ENCODE measurements around the gene FOLR1. TPM values are rescaled to one million over a fixed set of nuclear protein-coding genes. Genes with fewer than 3 reads are reported as not detected.
"Not testable (repeated sequence)": the region's sequence is repeated elsewhere in the genome, so short reads cannot be mapped to it uniquely, and the experiment has no call there.

FOLR1 gene
- total RNA-seq, 1 donor from 2014 or later, result not detected

DNA sequence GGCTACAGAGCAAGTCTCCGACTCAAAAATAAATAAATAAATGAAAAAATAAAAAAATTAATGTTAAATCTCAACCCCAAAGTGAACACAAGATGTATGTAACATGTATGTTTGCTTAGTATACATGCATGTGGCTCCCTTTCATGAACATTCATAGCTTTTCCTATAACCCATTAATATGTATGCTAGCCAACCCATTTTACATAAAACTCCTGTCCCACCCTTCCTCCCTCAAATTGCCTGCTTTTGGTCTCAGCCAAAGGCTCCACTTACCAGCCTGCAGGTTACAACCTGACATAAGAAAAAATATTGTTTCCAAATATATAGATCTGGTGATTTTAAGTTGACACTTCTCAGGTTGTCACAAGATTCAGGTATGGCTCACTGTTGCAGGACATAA, 3.7 kb upstream of the FOLR1 start:
- no peak for DNase-seq (ENCODE audit: low read depth, low spot score)
- no peak overlapping the region for H3K27ac Mint-ChIP-seq (ENCODE audit: unreplicated experiment)
- TF ChIP-seq, protein P1, sequence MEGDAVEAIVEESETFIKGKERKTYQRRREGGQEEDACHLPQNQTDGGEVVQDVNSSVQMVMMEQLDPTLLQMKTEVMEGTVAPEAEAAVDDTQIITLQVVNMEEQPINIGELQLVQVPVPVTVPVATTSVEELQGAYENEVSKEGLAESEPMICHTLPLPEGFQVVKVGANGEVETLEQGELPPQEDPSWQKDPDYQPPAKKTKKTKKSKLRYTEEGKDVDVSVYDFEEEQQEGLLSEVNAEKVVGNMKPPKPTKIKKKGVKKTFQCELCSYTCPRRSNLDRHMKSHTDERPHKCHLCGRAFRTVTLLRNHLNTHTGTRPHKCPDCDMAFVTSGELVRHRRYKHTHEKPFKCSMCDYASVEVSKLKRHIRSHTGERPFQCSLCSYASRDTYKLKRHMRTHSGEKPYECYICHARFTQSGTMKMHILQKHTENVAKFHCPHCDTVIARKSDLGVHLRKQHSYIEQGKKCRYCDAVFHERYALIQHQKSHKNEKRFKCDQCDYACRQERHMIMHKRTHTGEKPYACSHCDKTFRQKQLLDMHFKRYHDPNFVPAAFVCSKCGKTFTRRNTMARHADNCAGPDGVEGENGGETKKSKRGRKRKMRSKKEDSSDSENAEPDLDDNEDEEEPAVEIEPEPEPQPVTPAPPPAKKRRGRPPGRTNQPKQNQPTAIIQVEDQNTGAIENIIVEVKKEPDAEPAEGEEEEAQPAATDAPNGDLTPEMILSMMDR (conservative IDR thresholded peaks at IDR 0.05), result no peak
- no peaks in the 10 kb centered on the region for H3K9me3 Mint-ChIP-seq
- no peak overlapping the region for H3K4me3 Mint-ChIP-seq
- H3K27me3 Mint-ChIP-seq (ENCODE audit: low read depth), result no peaks in the 10 kb centered on the region
- H3K4me1 Mint-ChIP-seq, result peaks cover 4% of the 10 kb centered on the region
- H3K36me3 Mint-ChIP-seq (ENCODE audit: low read depth), result no peaks in the 10 kb centered on the region

- Mint-ChIP-seq H3K9me3 (no peaks in the 10 kb centered on the region), H3K27me3 (ENCODE audit: low read depth) (no peaks in the 10 kb centered on the region), H3K36me3 (ENCODE audit: low read depth) (no peaks in the 10 kb centered on the region), H3K27ac (ENCODE audit: unreplicated experiment) (no peak overlapping the region), H3K4me3 (no peak overlapping the region), H3K4me1 (no peaks in the 10 kb centered on the region)
- DNase-seq (ENCODE audit: low read depth, low spot score), result no peak
- TF ChIP-seq, protein P1 (conservative IDR thresholded peaks at IDR 0.05), result no peak
Observed at GRCh38 chr11:72189455-72190250, 2.3 kb upstream of the FOLR1 start.

GRCh38 chr11:72190631-72191071, 1.3 kb upstream of the FOLR1 start:
- Mint-ChIP-seq H3K9me3 (no peaks in the 10 kb centered on the region), H3K36me3 (ENCODE audit: low read depth) (no peaks in the 10 kb centered on the region), H3K4me1 (no peaks in the 10 kb centered on the region), H3K27me3 (ENCODE audit: low read depth) (no peaks in the 10 kb centered on the region), H3K27ac (ENCODE audit: unreplicated experiment) (no peak overlapping the region), H3K4me3 (no peak overlapping the region)
- DNase-seq (ENCODE audit: low read depth, low spot score), result no peak
- TF ChIP-seq, protein P1 (conservative IDR thresholded peaks at IDR 0.05), result no peak

GRCh38 chr11:72195518-72196270, 3.8 kb downstream of the FOLR1 start:
- Mint-ChIP-seq H3K9me3 (no peaks in the 10 kb centered on the region), H3K27ac (ENCODE audit: unreplicated experiment) (no peak overlapping the region), H3K4me1 (no peaks in the 10 kb centered on the region), H3K27me3 (ENCODE audit: low read depth) (no peaks in the 10 kb centered on the region), H3K36me3 (ENCODE audit: low read depth) (no peaks in the 10 kb centered on the region), H3K4me3 (no peak overlapping the region)
- TF ChIP-seq, protein P1 (conservative IDR thresholded peaks at IDR 0.05), result no peak
- DNase-seq (ENCODE audit: low read depth, low spot score), result no peak

DNA sequence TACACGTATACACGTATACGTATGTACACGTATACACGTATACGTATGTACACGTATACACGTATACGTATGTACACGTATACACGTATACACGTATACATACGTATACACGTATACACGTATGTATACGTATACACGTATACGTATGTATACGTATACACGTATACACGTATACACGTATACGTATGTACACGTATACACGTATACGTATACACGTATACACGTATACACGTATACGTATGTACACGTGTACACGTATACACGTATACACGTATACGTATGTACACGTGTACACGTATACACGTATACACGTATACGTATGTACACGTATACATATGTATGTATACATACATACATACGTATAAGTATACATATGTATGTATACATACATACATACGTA, 9.5 kb downstream of the FOLR1 start:
- not testable (repeated sequence) for H3K4me1 Mint-ChIP-seq; DNase-seq (ENCODE audit: low read depth, low spot score); H3K27ac Mint-ChIP-seq (ENCODE audit: unreplicated experiment); H3K36me3 Mint-ChIP-seq (ENCODE audit: low read depth); H3K27me3 Mint-ChIP-seq (ENCODE audit: low read depth); H3K4me3 Mint-ChIP-seq; H3K9me3 Mint-ChIP-seq

- no peak overlapping the region for H3K4me3 Mint-ChIP-seq
- H3K27me3 Mint-ChIP-seq (ENCODE audit: low read depth), result no peaks in the 10 kb centered on the region
- H3K36me3 Mint-ChIP-seq (ENCODE audit: low read depth), result no peaks in the 10 kb centered on the region
- no peak for DNase-seq (ENCODE audit: low read depth, low spot score)
- no peak overlapping the region for H3K27ac Mint-ChIP-seq (ENCODE audit: unreplicated experiment)
- TF ChIP-seq, protein P1 (conservative IDR thresholded peaks at IDR 0.05), result no peak
- H3K9me3 Mint-ChIP-seq, result no peaks in the 10 kb centered on the region
- H3K4me1 Mint-ChIP-seq, result no peaks in the 10 kb centered on the region
Observed at GRCh38 chr11:72202571-72202970, 10.6 kb downstream of the FOLR1 start.

All from neural crest cell (in vitro differentiated cells).